ENCODE data around the gene MORN1.

MORN1 gene

DNA sequence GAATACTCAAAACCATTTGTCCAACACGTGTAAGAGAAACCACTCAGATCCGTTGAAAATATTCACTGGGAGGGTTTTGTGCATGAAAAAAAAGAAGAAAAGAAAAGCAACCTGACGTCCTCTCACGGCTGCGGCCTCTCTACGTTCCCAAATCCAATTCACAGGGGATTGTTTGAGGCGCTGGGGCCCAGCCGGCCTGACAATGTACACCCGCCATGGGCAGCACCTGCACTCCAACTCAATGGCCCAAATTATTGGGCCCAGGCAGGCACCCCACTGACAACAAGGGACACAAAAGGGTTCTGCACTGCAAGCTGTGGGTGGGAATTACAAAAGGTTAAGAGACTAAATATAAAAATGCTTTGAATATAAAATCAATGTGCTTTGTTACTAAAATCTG is 41.5 kb downstream of the MORN1 start:
- DNase-seq = no peak

GRCh38 chr1:2348346-2349325 is 42.7 kb downstream of the MORN1 start:
- DNase-seq = no peak

DNA sequence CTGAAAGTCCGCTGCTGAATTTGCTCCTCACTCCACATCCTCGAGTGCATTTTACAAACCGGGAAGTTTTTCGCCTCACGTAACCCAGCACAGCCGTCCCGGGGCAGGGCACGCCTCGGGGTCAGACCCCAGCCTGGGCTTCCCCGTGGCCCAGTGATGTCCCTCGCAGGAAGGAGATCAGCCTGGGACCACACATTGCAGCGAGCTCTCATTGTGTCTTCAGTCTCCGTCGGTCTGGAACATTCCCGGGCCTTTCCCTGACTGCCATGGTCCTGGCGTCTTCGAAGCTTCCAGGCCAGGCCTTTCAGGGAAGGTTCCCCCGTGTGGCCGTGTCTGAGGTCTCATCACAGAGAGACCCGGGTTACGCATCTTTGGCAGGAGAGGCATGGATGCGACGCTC is 43.5 kb downstream of the MORN1 start:
- DNase-seq = no peak

DNA sequence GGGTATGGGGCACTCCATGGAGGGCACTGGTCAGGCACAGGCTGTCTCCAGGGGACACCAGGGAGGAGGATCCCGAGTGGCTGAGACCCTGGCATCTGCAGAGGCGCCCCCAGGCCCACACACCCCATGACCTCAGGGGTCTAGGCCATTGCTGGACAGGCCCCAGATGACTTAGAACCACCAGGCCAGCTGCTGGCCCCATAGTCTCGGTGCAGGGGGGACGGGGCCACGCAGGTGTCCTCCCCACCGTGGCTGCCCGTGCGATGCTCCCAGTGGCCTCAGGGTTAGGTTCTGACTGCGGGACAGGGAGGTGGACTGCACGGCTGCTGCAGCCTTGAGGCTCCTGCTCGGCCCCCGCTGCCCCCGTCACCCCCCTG is 44.0 kb downstream of the MORN1 start:
- peak; percentile 14 for DNase-seq

DNA sequence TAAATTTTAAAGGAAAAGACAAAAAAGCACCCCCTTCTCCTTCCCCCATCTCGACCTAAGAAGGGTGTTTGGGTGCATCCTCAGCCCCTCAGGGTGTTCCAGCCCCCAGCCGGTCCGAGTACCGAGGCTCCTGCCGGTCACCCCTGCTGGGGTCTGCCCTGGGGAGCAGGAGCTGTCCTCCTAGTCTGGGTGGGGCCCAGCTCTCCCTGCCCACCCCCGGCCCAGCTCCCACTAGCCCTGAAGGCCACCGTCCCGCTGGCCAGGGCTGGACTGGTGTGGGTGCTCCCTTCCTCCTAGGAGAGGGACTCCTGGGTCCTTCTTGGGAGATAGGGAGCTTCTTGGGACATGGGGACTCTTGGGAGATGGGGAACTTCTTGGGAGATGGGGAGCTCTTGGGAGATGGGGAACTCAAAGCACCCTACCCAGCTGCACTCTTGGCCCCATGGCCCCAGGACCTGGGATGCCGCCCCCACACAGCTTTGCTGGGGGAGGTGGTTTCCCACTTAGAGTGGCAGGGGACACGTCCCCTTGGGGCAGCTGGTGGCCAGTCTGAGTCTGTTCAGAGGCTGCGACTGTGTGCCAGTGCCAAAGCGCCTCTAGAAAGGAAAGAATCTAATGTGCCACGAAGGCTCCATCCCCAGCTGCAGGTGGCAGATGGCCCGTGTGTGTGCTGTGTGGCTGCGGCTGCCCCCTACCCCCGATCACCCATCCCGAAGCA is 44.5 kb downstream of the MORN1 start:
- DNase-seq = peak; percentile 14

- DNase-seq = peak; percentile 10
Measured at GRCh38 chr1:2345297-2346075, 45.9 kb downstream of the MORN1 start.

DNA sequence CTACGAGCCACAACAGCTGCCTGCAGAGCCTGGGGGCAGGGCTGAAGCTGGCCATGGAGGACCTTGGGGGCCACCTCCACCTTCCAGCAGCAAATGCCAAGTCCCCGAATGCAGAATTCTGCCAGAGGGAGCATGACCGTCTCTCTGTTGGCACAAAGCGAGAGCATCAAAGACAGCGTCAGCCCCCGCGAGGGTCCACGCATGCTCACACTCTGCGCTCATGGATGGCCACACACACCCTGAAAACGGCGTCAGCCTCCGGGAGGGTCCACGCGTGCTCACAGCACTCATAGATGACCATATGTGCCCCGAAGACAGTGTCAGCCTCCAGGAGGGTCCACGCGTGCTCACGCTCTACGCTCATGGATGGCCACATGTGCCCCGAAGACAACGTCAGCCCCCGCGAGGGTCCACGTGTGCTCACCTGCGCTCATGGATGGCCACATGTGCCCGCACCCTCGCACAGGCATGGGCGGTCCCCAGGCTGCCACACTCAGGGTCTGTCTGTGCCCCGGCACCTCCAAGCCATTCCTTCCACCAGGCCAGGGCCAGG is 46.5 kb downstream of the MORN1 start:
- DNase-seq = peak; percentile 7

DNA sequence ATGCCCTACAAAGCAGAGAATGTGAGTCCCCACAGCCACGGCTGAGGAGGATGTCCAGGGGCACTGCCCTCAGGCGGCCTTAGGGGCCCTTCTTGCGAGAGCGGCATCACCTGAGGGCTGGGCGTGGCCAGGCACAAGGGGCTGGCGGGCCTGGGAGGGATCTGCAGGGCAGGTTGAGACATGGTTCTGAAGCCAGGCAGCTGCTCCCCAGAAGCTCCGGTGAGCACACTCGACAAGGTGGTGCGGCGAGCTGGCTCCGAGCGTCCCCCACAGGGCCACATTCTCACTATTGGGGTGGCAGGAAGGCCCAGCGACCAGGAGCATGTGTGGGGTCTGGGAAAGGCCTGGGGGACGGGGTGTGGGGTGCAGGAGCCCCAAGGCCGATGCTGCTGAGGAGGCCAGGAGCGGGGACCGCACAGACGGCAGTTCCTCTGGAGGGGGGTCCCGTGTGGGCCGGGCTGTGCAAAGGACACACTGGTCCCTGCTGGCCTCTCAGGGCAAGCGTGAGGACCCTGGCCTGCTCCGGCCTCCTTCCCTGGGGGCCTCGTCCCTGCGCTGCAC is 47.2 kb downstream of the MORN1 start:
- DNase-seq = peak; percentile 9

GRCh38 chr1:2343023-2343935 is 48.1 kb downstream of the MORN1 start:
- DNase-seq = no peak

DNA sequence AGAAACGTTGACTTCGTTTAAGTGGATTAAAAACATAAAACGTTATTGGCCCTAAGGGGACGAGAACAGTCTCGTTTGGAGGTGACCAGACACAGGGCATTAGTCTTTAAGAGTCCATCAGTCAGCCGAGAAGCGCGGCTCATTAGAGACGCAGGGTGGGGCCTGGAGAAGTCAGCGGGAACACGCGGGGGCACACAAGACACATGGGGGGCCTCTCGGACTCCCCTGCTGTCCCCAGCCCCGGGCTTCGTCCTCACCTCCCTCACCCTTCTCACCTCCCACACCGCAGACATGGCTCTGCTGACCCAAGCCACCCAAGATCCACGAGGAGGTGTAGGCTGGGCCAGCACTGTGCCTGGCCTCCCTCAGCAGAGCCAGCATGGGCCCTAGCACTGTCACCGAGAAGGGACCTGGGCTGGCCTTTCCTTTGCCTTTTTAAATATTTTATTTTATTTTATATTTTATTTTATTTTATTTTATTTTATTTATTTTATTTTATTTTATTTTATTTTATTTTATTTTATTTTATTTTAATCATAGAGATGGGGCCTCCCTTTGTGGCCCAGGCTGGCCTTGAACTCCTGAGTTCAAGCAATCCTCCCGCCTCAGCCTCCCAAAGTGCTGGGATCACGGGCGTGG is 48.9 kb downstream of the MORN1 start:
- no peak for DNase-seq

- DNase-seq = no peak
Measured at GRCh38 chr1:2341706-2342383, 49.5 kb downstream of the MORN1 start.

GRCh38 chr1:2340918-2341254 is 50.5 kb downstream of the MORN1 start:
- DNase-seq = no peak

GRCh38 chr1:2340086-2340917 is 51.1 kb downstream of the MORN1 start:
- DNase-seq = no peak

DNA sequence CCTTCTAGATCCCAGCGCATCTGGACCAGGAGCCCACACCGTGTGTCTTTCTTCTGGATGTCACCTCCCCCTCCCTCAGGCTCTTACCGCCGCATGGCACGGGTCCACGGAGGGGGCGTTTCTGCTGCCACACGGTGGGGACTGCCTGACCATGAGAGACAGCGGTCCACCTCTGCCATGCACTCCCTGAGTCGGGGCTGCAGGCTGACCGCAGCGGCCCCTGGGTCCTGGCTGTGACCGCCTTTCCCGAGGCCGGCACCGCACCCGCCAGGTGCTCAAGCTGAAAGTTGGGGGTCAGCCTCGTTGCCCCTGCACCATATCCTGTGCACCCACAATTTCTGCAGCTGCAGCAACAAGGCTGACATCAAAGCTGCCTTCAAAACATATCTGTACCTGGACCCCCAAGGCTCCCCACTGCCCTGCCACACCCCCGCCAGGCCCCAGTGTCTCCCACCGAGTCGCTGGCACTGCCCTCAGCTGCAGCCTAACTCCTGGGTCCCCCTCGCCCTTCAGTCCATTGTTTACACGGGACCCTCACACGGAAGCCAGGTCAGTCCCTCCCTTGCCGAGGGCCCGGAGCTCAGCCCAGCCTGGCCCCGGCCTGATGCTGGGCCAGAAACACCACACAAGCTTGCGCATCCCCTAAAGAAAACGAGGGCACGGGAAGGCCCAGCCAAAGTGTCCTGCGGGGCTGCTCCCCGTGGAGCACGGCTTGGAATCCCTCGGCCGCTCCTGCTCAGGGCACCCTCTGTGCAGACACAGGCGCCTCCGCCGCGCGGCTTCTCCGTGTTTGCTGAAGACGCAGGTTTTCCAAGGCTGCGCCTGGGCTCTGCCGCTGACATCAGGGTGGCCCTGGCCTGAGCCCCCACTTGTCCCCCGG is 51.9 kb downstream of the MORN1 start:
- no peak for DNase-seq

- DNase-seq = no peak
Measured at GRCh38 chr1:2337501-2337900, 53.9 kb downstream of the MORN1 start.

GRCh38 chr1:2337081-2337480 is 54.3 kb downstream of the MORN1 start:
- no peak for DNase-seq

- DNase-seq = no peak
Measured at GRCh38 chr1:2336499-2336898, 54.9 kb downstream of the MORN1 start.

DNA sequence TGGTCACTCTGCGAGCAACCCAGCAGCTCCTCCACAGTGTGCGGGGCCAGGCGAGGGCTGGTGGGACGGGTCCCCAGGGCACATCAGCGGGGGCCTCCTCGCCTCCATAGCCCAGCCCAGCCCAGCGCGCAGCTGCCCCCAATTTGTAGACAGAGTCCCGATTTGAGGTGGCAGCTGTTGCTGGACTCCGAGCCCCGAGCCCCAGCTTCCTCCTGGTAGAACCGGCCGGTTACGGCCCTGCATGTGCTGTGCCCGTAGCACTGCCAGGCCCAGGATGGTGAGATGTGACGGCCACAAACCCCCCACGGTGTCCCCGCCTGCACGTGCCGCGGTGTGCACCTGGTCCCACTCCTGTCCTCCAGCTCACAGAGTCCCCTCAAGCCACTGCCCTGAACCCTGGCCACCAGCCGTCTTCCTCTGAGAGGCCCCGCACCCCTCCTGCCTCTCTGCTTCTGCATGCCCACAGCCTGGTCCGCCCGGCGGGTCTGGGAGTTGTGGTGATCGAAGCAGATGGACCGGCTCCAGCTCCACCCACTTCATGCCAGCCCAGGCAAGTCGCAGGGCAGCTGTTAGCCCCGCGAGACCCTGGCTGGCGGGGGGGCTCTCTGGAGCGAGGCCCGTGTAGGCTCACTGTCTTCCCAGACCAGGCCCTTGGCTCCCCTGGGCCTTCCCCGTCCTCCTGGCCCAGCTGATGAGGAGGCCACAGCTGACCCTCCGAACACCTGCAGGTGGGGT is 55.5 kb downstream of the MORN1 start:
- no peak for DNase-seq

Measured in CD4-positive, alpha-beta T cell treated with Interleukin-15 for 1 hour (primary cell).